Measurements from ENCODE around the gene GRAMD2B.
"Not testable (repeated sequence)": the region's sequence is repeated elsewhere in the genome, so short reads cannot be mapped to it uniquely, and the experiment has no call there.

The GRAMD2B gene

DNA sequence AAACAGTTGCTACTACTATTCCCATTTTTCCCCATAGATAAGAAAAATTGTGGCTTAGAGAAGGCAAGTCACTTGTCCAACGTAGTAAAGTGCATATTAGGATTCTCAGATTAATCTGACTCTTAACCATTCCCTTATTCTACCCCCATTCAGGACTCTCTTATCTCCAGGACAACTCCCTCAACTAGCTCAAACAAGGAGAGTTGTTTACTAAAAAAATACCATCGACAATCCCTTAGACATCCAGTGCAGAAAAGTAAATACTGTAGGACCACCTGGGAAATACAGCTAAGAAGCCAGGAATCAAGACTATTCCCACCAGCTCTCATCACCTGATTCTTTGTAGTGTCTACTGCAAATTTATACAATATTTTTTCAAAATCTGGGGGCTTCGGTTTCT is 9.4 kb upstream of the GRAMD2B start:
- DNase-seq: no peak

DNA sequence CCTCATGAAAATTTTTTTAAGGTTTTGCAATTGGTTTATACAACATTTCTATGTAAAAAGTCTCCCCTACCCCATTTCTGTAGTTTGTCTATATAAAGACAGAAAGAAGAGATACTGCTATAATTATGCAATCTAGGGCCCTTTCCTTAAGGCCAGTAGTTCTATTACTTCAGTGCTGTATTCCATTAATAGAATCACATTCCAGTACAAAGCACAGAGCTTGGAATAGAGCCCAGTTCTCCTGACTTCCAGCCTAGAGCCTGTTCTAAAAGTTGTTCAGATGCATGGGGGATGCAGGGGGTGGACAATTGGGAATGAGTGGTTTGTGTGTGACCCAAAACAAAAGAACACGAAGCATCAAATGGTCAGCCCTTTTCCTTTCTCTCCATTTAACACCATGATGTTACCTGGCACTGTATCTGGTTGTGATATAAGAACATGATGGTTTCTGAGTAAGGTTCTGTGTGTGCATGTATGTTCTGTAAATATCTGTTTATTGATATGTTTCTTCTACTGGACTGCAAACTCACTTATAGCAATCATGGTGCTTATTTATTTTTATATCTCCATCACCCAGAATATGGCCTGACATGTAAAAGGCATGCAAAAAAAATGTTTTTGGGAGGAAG is 8.2 kb upstream of the GRAMD2B start:
- DNase-seq: no peak

- DNase-seq: no peak
These were observed 7.4 kb upstream of the GRAMD2B start for GRCh38 chr5:126415789-126416188.

GRCh38 chr5:126416266-126416925 is 6.8 kb upstream of the GRAMD2B start:
- no peak for DNase-seq

DNA sequence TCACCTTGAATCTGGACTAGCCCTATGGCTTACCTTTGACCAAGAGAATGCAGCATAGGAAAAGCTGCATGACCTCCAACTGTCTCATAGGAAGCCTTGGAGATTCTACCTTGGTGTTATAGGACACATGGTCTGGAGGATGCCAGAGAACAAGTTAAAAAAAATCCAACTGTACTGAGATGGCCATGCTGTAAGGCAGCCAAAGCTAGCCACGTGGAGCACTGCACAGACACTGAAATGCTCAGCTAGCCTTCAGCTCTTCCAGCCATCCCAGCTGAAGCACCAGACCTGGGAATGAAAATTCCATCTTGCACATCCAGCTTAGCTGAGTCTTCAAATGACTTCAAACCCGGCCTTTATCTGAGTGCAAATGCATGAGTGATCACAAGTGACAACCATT is 6.0 kb upstream of the GRAMD2B start:
- no peak for DNase-seq

DNA sequence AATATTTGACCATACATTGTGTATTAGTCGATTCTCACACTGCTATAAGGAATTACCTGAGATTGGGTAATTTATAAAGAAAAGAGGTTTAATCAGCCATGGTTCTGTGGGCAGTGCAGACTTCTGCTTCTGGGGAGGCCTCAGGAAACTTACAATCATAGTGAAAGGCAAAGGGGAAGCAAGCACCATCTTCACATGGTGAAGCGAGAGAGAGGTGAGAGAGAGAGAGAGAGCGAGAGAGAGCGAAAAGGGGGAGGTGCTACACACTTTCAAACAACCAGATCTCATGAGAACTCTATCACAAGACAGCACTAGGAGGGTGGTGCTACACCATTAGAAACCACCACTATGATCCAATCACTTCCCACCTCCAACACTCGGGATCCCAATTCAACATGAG is 4.1 kb upstream of the GRAMD2B start:
- DNase-seq: no peak

DNA sequence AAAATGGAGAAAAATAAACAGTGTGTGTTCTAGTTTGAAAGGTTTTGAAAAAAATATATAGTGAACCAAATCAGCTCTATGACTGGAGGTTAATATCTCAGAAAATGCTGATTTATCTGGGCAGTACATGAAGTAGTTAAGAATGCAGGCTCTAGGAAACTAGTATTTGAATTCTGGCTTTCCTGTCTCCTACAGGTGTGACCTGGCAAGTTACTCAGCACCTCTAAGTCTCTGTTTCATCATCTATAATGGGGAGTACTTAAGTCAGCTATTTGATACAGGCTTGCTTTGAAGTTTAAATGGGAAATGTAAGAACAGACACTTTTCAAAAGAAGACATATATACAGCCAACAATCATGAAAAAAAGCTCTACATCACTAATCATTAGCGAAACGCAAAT is 5.2 kb downstream of the GRAMD2B start:
- no peak for DNase-seq

DNA sequence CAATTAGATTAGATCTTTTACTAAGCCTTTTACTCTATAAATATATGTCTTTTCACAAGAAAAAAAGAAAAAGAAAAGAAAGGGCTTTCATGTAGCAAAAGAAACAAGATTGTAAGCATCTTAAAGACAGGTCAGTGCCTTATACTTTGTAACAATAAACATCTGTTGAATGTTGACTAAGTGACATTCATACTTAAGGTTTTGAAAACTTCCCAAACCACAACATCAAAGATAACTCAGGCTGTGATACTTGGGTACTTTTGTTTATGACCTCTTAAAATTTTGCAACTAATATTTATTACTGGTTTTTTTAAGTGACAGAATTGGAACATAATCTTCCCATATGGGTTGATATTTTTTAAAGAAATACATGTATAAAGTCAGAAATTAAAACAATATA is 7.4 kb downstream of the GRAMD2B start:
- DNase-seq: no peak

- no peak for DNase-seq
These were observed 10.5 kb downstream of the GRAMD2B start for GRCh38 chr5:126433701-126434100.

DNA sequence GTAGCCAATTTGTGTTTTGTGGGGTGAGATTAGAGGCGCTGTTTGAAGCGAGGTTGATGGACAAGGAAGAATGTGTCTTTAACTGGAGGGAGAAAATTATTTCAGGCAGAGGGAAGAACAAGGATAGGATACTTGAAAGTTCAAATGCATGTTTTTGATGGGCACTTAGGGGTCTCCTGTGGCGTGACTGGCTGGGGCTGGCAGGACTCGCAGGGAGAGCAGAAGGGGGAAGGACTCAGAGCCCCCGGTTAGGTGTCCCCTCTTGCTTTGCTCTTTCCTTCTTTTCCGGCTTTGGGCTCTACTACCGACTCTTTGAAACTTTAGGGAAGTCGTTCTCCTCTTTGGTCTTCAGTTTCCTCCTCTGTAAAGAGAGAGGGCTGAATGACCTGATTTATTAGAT is 12.1 kb downstream of the GRAMD2B start:
- DNase-seq: no peak

- DNase-seq: no peak
These were observed 12.5 kb downstream of the GRAMD2B start for GRCh38 chr5:126435714-126436113.

DNA sequence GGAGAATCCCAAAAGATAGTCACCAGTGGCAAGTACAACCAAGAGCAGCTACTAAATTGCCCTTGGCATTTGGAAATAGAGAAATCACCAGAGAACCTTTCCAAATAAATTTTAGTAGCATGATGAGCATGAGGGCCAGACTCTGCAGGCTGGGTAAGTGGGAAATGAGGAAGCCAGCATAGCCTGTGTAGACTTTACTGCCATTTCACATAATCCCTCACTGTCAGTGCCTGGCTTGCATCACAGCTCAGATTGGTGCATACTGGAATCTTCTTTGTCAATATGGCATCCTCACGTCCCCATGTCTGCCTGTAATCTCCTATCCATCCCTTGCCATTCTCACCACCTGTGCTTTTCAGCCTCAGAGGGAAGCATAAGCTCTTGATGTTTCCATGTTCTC is 14.5 kb downstream of the GRAMD2B start:
- no peak for DNase-seq

- no peak for DNase-seq
These were observed 15.1 kb downstream of the GRAMD2B start for GRCh38 chr5:126438267-126438666.

DNA sequence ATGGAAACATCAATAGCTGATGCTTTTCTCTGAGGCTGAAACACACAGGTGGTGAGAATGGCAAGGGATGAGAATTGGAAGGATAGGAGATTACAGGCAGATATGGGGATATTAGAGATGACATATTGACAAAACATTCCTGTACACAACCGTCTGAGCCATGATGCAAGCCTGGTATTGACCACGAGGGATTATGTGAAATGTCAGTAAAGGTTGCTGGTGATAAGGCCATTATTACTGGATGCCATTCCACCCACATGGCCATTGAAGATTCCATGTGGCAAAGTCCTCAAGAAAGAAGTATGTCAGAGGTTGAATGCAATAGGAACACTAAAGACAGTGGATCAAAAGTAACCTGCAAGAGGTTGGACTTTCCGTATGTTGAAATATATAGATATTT is 15.7 kb downstream of the GRAMD2B start:
- DNase-seq: no peak

DNA sequence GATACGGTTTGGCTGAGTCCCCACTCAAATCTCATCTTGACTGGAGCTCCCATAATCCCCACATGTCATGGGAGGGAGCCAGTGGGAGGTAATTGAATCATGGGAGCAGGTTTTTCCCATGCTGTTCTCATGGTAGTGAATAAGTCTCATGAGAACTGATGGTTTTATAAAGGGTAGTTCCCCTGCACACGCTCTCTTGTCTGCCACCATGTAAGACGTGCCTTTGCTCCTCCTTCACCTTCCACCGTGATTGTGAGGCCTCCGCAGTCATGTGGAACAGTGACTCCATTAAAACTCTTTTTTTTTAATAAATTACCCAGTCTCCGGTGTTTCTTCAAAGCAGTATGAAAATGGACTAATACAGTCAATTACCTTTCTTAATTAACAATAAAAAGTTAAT is 16.5 kb downstream of the GRAMD2B start:
- DNase-seq: not testable (repeated sequence)

- DNase-seq: no peak
These were observed 18.0 kb downstream of the GRAMD2B start for GRCh38 chr5:126441230-126441629.

- DNase-seq: no peak
These were observed 20.2 kb downstream of the GRAMD2B start for GRCh38 chr5:126443374-126443851.

- DNase-seq: no peak
These were observed 20.9 kb downstream of the GRAMD2B start for GRCh38 chr5:126444137-126444536.

- DNase-seq: no peak
These were observed 22.4 kb downstream of the GRAMD2B start for GRCh38 chr5:126445502-126446174.

GRCh38 chr5:126446498-126447224 is 23.5 kb downstream of the GRAMD2B start:
- DNase-seq: no peak

- DNase-seq: peak; percentile 41
These were observed 25.5 kb downstream of the GRAMD2B start for GRCh38 chr5:126448720-126449119.

GRCh38 chr5:126449751-126450271 is 26.6 kb downstream of the GRAMD2B start:
- DNase-seq: peak; percentile 17

GRCh38 chr5:126450346-126450745 is 27.1 kb downstream of the GRAMD2B start:
- DNase-seq: peak; percentile 23
